ENCODE measurements around the gene AKT3. TPM values are rescaled to one million over a fixed set of nuclear protein-coding genes. Genes with fewer than 3 reads are reported as not detected.

Gene AKT3
- total and polyA plus RNA-seq, 11 donors, result 3.2 to 27.9 (median 16.6) TPM

- DNase-seq (no peak), ATAC-seq (peak in 3 of 4 donors; percentile 41 to 67 (median 54))
- TF ChIP-seq, protein P1, sequence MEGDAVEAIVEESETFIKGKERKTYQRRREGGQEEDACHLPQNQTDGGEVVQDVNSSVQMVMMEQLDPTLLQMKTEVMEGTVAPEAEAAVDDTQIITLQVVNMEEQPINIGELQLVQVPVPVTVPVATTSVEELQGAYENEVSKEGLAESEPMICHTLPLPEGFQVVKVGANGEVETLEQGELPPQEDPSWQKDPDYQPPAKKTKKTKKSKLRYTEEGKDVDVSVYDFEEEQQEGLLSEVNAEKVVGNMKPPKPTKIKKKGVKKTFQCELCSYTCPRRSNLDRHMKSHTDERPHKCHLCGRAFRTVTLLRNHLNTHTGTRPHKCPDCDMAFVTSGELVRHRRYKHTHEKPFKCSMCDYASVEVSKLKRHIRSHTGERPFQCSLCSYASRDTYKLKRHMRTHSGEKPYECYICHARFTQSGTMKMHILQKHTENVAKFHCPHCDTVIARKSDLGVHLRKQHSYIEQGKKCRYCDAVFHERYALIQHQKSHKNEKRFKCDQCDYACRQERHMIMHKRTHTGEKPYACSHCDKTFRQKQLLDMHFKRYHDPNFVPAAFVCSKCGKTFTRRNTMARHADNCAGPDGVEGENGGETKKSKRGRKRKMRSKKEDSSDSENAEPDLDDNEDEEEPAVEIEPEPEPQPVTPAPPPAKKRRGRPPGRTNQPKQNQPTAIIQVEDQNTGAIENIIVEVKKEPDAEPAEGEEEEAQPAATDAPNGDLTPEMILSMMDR (IDR thresholded peaks at IDR 0.05), result peak in 6 of 12 donors; percentile 7 to 32 (median 23)
- no peak for TF ChIP-seq POLR2A (IDR thresholded peaks at IDR 0.05)
- H3K9me3 ChIP-seq, result no peaks in the 10 kb centered on the region
- H3K4me1 ChIP-seq, result peaks cover 0 to 22% (median 13%) of the 10 kb centered on the region in 12 donors
- H3K36me3 ChIP-seq, result peaks cover 0 to 3% (median 0%) of the 10 kb centered on the region in 9 donors
- no peak overlapping the region for H3K27ac ChIP-seq
- peak overlapping the region in 11 of 12 donors; percentile 18 to 56 (median 49) for H3K4me3 ChIP-seq
- no peaks in the 10 kb centered on the region for H3K27me3 ChIP-seq
- intact Hi-C loops (cut with DNase I), result loop anchor here in 1 of 10 donors (10.0 kb wide), 1 partner anchor 792 kb away; no protein-coding TSS in a partner anchor
- 10 to 34% (median 16%) methylated on average over 22 to 60 of the region's 60 CpGs for WGBS, 4 donors
Measured at GRCh38 chr1:243483071-243483771, 366.8 kb downstream of the AKT3 start.

DNA sequence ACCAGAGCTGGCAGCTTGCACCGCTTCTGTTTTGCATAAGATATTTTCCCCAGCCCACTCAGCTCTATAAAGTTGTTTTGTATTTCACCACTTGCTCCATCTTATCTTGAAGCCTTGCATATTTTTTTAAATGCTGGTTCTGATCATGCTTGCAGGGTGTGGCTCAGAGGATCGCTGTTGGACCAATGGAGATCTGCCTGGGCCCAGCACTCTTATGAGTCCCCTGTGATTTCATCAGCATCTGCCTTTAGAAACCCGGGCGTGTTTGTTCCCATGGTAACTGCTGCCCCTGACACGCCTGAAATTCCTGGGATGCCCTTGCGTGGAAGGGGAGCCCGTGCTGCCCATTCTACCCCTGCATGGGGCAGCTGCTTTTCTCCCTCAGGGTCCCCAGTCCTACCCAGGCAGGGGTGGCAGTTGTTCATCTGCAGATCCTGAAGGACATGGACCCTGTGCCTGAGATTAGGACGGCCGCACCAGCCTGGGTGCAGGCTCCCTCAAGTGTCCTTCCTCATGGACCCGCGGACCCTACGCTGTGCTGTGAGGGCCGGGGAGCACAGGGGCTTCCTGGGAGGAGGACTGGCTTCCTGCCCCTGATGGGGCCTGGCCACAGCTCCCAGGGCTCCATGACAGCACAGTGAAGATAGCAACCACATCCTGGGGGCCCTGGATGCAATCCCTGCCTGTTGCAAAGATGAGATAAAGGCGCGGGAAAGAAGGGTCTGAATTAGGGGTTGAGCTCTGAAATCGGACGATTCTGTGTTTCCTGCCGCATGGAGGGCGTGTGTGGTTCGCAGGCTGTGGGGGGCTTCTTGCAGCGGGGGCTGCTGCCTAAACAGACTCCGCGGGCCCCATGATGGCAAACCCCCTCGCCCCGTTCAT lies 367.7 kb downstream of the AKT3 start:
- Histone ChIP-seq H3K9me3 (no peaks in the 10 kb centered on the region), H3K36me3 (peaks cover 0 to 3% (median 0%) of the 10 kb centered on the region in 9 donors), H3K27ac (no peak overlapping the region), H3K27me3 (no peaks in the 10 kb centered on the region), H3K4me3 (peak overlapping the region in 11 of 12 donors; percentile 18 to 56 (median 49)), H3K4me1 (peaks cover 0 to 22% (median 13%) of the 10 kb centered on the region in 12 donors)
- ATAC-seq, result peak in 3 of 4 donors; percentile 51 to 74 (median 61)
- WGBS, 4 donors, result 20 to 33% (median 28%) methylated on average over 19 to 25 of the region's 25 CpGs
- no peak for TF ChIP-seq POLR2A (IDR thresholded peaks at IDR 0.05)
- TF ChIP-seq, protein P1 (IDR thresholded peaks at IDR 0.05), result no peak
- intact Hi-C loops (cut with DNase I), result loop anchor here in 1 of 10 donors (10.0 kb wide), 1 partner anchor 792 kb away; no protein-coding TSS in a partner anchor
- DNase-seq, result peak in 1 of 5 donors; percentile 54

DNA sequence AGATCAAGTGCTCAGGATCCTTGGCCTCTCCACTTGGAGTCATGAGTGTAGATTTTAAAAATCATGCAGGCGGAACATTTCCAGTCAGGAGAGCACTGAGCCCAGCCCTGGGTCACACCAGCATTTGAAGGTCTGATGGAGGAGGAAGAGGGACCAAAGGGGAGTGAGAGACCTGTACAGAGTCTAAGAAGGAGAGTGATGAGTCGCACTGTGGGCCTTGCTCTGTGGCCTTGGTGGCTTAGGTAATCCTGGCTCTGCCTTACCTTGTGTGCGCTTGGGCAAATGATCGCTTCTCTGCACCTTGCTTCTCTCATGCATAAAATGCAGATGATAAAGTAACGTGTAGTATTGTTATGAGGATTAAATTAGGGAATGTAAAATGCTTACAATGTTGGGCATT lies 368.9 kb downstream of the AKT3 start:
- Histone ChIP-seq H3K36me3 (peaks cover 0 to 3% (median 0%) of the 10 kb centered on the region in 9 donors), H3K4me3 (no peak overlapping the region), H3K4me1 (peaks cover 0 to 22% (median 13%) of the 10 kb centered on the region in 12 donors), H3K27me3 (no peaks in the 10 kb centered on the region), H3K27ac (no peak overlapping the region), H3K9me3 (no peaks in the 10 kb centered on the region)
- no peak for TF ChIP-seq POLR2A (IDR thresholded peaks at IDR 0.05)
- TF ChIP-seq, protein P1 (IDR thresholded peaks at IDR 0.05), result no peak
- DNase-seq (no peak), ATAC-seq (no peak)
- intact Hi-C loops (cut with DNase I), result loop anchor here in 1 of 10 donors (10.0 kb wide), 1 partner anchor 794 kb away; no protein-coding TSS in a partner anchor
- 97 to 99% (median 98%) methylated on average over 5 of the region's 5 CpGs for WGBS, 4 donors

Measured in heart left ventricle (tissue), 16 donors.